GM10847 (cell line): ENCODE results near the gene B3GALT6.
A peak's percentile ranks its signal among the peaks of the same experiment; 100 is the strongest.

Source experiments
- POLR2A ChIP-seq: IDR thresholded peaks from 2 replicates; pipeline ENCODE4 v1.6.1; 2011; ENCODE audit not compliant: insufficient read length; ENCODE audit errors: extremely low read depth

The B3GALT6 gene

DNA sequence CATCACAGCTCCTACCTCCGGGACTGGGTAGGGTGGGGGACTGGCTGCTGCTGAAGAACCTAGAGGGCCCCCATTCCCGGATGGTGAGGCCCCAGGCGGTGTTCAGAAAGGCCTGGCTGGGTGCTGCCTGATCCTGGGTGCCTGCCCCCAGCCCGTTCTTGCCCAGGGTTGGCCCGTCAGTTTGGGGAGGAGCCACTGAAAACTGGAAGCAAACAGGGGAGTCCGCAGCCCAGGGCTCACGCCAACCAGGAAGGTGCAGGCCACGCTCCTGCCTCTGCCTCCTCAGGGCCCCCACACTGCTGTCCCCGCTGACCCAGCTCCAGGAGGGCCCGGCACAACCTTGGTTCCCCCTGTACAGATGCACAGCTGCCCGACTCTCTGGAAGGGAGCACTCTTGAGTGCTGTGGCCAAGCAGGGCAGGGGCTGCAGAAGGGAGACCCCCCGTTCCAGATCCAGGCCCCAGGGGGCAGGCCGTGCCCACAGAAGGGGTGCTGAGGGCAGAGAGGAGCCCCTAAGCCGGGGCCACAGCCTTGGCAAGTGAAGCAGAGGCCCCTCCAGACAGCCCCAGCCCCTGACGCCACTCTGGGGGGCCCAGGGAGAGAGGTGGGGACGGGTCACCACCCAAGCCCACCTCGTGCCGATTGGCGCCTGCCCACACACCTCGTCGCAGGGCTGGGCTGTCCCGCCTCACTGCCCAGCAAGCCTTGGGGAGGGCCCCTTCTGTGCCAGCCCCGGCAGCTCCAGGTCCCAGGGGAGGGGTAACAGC is 9.0 kb downstream of the B3GALT6 start:
- TF ChIP-seq POLR2A, result no peak

DNA sequence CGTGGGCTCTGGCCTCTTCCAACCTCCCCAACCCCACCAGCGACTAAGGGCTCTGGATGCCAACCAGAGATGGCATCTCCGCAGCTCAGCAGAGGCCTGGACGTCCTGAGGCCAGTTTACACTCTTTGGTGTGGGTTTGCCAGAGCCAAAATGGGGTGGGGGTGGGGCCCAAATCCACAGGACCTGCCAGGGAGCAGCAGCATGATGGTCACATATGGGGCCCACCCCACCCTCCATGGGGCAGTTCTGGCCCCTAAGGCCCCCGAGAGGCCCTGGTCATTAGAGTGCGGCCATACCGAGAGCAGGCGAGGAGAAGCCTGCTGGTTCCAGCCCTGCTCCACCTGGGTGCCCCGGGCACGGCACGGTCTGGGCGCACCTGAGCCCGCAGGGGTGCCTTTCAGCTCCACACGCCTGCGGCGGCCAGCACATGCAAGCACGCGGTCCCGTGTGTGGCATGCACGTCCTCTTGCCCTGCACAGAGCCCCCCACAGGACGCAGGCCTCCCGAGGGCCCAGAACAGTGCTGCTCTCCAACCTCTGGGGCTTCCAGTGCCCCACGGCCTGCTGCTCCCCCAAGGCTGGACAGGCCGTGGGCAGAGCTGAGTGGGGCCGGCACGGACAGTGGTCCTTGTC is 9.7 kb downstream of the B3GALT6 start:
- TF ChIP-seq POLR2A, result no peak

DNA sequence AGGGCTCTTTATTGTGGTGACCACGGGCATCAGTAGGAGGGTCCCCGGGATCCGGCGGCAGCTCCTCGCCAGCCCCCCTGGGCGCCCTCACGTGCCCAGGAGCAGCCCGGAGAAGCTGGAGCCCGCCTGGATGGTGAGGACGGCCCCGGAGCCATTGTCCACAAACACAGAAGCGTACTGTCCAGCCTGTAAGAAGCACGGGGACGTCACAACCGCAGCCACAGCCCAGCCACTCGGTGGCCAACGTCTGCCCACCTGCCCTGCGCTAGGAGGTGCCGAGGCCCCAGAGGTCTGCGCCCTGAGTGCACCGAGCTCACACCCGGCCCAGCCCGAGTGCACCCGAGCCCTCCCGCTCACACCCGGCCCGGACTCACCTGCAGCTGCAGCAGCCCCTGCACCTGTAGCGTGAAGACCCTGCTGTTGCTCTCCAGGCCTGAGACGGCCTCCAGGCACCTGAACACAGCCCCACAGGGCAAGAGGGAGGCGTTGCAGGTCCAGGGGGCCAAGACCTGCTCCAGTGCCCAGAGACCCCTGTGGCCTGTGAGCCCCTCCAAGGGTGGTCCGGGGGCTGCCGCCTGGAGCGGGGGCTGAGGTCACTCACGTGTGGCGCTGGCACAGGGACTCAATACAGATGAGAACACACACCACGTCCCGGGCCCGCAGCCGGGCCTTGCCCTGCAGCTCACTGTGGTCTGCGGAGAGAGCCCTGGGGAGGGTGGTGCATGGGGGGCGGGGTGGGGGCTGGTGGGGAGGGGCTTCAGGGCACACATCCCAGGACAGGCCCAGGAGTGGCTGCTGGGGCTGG is 10.6 kb downstream of the B3GALT6 start:
- no peak for TF ChIP-seq POLR2A

DNA sequence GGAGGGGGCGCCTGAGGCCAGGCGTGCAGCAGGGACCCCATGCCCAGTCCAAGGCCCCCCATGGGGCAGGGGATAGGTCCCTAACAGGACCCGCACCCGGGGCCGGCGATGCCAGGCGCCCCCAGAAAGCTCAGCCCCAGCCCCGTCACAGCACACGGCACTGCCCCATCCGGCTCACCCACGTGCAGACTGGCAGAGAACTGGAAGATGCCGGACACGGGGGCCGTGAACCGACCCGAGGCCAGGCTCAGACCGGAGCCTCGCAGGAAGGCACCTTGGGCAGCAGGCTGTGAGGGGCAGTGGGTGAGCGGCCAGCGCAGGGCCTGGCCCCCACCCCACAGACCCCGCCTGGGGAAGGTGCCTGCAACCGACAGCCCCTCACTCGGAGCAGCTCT is 11.2 kb downstream of the B3GALT6 start:
- no peak for TF ChIP-seq POLR2A

DNA sequence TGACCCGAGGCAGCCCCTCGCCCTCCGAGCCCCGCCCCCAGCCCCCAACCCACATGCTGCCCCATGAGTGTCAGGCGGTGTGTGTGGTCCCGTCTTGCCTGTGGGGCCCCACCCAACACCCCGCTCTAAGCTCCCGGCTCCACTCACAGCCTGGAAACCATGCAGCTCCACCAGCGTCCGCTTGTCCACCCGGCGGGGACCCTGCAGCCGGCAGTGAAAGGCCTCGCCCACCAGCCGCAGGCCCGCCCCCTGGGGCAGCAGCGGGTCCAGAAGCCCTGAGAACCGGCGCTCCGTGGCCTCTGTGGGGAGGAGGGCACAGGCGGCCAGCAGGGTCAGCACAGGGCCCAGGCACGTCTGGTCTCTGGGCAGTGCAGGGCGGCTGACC is 11.8 kb downstream of the B3GALT6 start:
- TF ChIP-seq POLR2A, result no peak

DNA sequence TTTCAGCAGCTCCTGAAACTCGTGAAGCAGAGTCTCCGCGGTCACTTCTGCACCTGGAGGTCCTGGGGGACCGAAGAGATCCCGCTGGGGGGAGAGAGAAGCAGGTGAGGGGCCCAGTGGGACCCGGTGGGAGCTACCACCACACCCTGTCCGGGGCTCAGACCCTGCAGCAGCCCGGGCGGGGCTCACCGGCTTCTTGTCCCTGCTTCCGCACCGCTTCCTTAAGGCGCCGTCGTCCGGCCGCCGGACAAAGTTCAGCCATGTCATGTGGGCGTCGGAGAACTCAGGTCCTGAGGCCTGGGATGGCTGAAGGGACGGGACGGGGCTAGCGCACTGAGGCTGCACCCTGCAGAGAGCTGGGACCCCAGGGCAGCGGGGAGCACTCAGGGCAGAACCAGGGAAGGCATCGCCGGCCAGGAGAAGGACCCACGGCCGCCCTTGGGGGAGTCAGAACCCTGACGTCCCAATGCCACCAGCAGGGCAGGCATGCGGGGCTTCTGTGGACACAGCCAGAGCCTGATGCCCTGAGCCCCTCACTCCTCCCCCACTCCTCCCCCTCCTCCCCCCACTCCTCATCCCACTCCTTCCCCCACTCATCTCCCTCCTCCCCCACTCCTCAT is 12.3 kb downstream of the B3GALT6 start:
- no peak for TF ChIP-seq POLR2A

DNA sequence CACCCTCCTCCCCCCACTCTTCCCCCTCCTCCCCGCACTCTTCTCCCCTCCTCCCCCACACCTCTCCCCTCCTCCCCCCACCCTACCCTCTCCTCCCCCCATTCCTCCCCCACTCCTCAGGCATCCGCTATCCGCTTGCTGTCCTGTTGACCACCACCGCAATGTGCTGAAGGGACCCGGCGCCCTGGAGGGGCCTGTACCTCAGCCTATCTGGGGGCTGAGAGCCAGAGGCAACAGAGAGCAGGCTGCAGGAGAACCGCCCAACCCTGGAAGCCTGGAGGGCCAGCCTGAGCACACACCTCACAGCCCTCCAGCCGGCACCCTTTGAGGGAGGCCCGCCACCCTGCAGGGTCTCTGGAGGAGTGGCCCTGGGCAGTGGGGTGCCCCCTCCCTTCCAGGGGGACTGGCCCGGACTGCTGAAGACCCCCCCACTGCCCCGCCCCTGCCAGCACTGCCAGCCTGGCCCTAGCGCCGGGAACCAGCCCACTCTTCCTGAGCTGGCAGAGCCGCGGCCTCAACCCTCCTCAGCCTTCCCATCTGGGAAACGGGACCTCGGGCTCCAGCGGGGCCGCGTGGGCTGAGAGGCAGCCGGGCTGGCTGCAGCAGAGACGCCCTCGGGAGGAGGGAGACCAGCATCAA is 13.3 kb downstream of the B3GALT6 start:
- TF ChIP-seq POLR2A, result no peak

DNA sequence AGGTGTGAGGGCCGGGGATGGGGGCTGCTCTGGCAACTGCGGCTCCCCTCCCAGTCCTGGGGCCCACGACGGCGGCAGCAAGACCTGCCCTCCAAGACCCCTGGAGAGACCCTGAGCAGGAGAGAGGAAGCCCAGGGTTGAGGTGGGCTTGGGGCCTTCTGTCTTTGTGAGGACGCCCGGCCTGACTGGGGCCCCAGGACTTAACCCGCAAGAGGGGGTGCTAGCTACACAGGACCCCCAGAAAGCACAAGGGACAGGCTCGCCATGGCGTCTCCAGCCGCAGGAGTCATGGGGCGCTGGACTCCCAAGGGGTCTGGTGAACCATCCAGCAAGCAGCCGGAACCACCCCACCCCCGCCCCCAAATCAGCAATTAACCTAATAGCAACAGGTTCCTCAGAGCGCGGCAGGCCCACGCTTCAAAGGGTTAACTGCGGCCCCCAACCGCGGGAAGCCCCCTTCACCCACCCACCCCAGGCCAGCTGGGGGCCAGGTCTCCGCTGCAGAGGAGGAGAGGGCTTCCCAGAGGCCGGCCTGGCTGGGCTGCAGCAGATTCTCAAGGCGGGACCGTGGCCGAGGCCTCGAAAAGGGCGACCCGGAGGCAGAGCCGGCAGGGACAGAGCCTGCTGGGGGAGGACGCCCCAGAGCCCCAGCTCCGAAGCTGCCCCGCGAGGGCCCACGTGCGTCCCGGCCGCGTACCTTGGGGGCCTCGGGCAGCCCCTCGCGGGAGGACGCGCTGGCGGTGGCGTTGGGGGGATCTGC is 14.0 kb downstream of the B3GALT6 start:
- no peak for TF ChIP-seq POLR2A

DNA sequence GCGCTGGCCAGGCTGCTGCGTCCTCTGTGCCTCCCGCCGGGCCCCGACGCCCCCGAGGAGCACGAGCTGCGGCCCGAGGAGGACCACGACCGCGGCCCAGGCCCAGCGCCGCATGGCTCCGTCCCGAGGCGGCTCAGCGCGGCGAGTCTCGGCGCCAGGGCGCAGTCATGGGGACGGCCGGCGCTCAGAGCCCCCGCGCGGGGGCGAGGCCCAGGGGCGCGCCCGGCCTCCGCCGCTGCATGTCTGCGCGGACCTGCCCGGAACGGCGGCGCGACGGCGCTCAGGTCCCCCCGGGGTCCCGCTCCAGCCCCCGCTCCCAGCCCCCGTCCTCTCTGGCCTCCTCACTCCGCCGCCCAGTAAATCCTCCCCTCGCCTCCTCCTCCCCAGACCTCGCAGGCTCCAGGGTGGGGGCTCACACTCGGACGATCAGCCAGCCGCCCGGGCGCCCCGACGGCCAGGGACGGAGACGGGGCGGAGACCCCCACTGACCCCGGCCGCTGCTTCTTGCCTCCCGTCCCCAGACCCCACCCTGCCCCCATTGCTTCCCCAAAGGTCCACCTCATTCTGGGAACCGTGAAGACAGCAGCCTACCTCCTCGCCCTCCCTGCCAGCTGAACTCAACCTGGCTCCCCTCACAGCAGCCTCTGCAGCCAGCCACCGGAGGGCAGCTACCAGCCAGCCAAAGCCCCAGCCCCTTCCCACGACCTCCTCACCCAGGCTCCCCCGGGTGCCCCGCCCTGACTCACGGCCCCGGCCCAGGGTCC is 14.7 kb downstream of the B3GALT6 start, which contains the start of gene C1QTNF12:
Gene C1QTNF12 (minus strand): TSS at position 146 of the 764 bp plus-strand sequence. CDS start 32 bp downstream, at position 114.
- no peak for TF ChIP-seq POLR2A

DNA sequence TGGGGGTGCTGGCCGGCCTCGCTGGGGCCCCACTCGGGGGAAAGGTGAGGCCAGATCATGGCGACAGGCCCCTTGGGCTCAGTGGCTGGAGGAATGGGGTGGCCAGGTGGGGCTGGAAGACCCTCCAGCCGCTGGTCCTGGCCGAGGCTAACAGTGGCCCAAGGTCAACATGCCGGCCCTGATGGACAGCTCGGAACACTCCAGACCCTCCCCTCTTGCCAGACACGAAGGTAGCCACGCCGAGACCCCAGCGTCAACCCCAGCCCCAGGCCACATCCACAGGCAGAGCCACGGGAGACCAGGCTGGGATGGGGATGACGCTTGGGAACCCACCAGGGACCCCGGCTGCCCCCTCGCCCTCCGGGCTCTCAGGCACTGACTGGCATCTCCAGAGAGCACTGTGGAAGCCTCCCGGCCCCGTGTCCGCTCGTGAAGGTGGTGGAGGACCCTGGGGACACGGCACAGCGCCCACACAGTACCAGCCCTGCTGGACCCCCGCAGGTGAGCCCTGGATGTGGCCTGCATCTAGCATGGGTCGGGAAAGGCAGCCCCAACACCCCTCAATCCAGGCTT is 15.4 kb downstream of the B3GALT6 start:
- no peak for TF ChIP-seq POLR2A

DNA sequence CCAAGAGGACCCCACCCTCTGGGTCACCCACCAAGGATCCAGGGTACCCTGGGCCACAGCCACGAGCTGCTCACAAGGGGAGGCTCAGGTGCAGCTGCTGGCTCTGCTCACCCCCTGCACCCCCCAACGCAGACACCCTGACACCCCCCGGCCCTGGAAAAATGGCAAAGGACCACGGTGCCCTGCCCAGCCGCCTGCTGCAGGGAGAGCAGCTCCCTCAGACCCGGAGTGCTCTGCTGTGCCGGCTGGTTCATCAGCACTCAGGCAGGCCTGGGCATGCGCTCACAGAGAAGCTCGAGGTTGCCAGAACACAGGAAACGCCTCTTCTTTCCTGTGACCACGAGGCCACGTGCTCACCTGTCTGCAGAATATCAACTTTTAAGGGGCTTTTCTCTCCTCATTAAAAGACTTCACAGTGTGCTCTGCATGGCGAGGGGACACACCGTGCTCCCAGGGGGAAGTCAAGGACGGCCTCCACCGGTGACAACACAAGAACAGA is 18.8 kb downstream of the B3GALT6 start:
- TF ChIP-seq POLR2A, result peak; percentile 26

DNA sequence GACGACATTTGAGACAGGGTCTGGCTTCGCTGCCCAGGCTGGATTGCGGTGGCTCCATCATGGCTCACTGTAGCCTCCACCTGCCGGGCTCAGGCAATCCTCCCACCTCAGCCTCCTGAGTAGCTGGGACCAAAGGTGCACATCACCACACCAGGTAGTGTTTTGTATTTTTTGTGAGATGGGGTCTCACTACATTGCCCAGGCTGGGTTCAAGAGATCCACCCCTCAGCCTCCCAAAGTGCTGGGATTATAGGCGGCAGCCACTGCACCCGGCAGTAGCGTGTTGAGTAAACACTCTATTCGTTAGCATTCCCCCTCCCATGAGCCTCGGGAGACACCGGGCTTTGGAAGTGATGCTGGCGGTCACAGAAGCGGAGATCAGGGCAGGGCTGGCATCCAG is 21.3 kb downstream of the B3GALT6 start:
- TF ChIP-seq POLR2A, result no peak
